DND-41 (cell line): ENCODE measurements around the gene PMEL.

Source experiments
- ATAC-seq: fragments of 200-7000 bp; cut with Tn5 transposase; 3 replicates; pipeline ENCODE4 v1.9.1; 2021; ENCODE audit warnings: low read depth; ENCODE audit not compliant: insufficient read depth
- DNase-seq: peaks from one replicate; pipeline ENCODE4 v3.0.0-alpha.2; 2020
- H2AFZ ChIP-seq: 2 replicates; pipeline ENCODE4 v1.6.0; 2012; ENCODE audit warnings: low read depth, low read length
- H3K27ac ChIP-seq: 2 replicates; pipeline ENCODE4 v1.5.1; 2012; ENCODE audit warnings: low read length, inconsistent platforms
- H3K27me3 ChIP-seq: fragments of 200-600 bp; sonication (generic); 2 replicates; pipeline ENCODE4 v1.6.0; 2012; ENCODE audit warnings: low read length, mild to moderate bottlenecking, inconsistent platforms; ENCODE audit not compliant: insufficient read depth, poor library complexity
- H3K36me3 ChIP-seq: 2 replicates; pipeline ENCODE4 v1.5.1; 2012; ENCODE audit warnings: low read length, inconsistent platforms; ENCODE audit not compliant: insufficient read depth
- H3K4me1 ChIP-seq: 2 replicates; pipeline ENCODE4 v1.5.1; 2012; ENCODE audit warnings: mild to moderate bottlenecking, low read length; ENCODE audit not compliant: insufficient read depth
- H3K4me2 ChIP-seq: 2 replicates; pipeline ENCODE4 v1.6.0; 2012; ENCODE audit warnings: mild to moderate bottlenecking, moderate library complexity, low read length, inconsistent platforms; ENCODE audit not compliant: insufficient read depth
- H3K4me3 ChIP-seq, 2 experiments: fragments of 200-600 bp in 1 of 2; shearing (Covaris generic) in 1 of 2; 2 replicates each; pipeline ENCODE4 v1.5.1; 2012 to 2016; ENCODE audit warnings: inconsistent platforms in 2 of 2, low read length in 2 of 2, mild to moderate bottlenecking in 2 of 2, low read depth in 1 of 2, moderate library complexity in 1 of 2
- H3K79me2 ChIP-seq: 2 replicates; pipeline ENCODE4 v1.6.0; 2012; ENCODE audit warnings: low read length, inconsistent platforms; ENCODE audit not compliant: insufficient read depth
- H3K9ac ChIP-seq: 2 replicates; pipeline ENCODE4 v1.6.0; 2012; ENCODE audit warnings: low read depth, mild to moderate bottlenecking, inconsistent platforms, low read length, moderate library complexity
- H3K9me3 ChIP-seq: 2 replicates; pipeline ENCODE4 v1.5.1; 2012; ENCODE audit warnings: low read length, moderate library complexity, mild to moderate bottlenecking, inconsistent platforms; ENCODE audit not compliant: insufficient read depth, severe bottlenecking
- H4K20me1 ChIP-seq: 2 replicates; pipeline ENCODE4 v1.6.0; 2012; ENCODE audit warnings: low read length; ENCODE audit not compliant: insufficient read depth
- EZH2 ChIP-seq: IDR thresholded peaks from 3 replicates; pipeline ENCODE4 v1.6.1; 2012; ENCODE audit warnings: borderline replicate concordance, low read depth, mild to moderate bottlenecking, moderate library complexity, low read length, inconsistent platforms; ENCODE audit not compliant: severe bottlenecking
- TF ChIP-seq, protein P1 (sequence below): IDR thresholded peaks from 2 replicates; pipeline ENCODE4 v1.5.1; 2012; ENCODE audit warnings: borderline replicate concordance, low read length, moderate library complexity, mild to moderate bottlenecking; ENCODE audit not compliant: poor library complexity, severe bottlenecking; ENCODE audit errors: extremely low read depth

PMEL gene

GRCh38 chr12:55974308-55974730 lies 8.5 kb upstream of the PMEL start:
- Histone ChIP-seq H3K36me3 (peaks cover 46% of the 10 kb centered on the region), H3K4me2 (peak overlapping the region; percentile 72), H3K4me3 (peak overlapping the region; percentile 86 to 93), H3K27ac (peak overlapping the region; percentile 78), H3K9me3 (no peaks in the 10 kb centered on the region), H4K20me1 (0 out of 2 replicates have a peak, but pooled peaks cover 2% of the 10 kb centered on the region), H3K79me2 (peaks cover 61% of the 10 kb centered on the region), H3K4me1 (peaks cover 57% of the 10 kb centered on the region), H2AFZ (peak overlapping the region; percentile 78), H3K9ac (peak overlapping the region; percentile 89), H3K27me3 (no peaks in the 10 kb centered on the region)
- TF ChIP-seq, protein P1, sequence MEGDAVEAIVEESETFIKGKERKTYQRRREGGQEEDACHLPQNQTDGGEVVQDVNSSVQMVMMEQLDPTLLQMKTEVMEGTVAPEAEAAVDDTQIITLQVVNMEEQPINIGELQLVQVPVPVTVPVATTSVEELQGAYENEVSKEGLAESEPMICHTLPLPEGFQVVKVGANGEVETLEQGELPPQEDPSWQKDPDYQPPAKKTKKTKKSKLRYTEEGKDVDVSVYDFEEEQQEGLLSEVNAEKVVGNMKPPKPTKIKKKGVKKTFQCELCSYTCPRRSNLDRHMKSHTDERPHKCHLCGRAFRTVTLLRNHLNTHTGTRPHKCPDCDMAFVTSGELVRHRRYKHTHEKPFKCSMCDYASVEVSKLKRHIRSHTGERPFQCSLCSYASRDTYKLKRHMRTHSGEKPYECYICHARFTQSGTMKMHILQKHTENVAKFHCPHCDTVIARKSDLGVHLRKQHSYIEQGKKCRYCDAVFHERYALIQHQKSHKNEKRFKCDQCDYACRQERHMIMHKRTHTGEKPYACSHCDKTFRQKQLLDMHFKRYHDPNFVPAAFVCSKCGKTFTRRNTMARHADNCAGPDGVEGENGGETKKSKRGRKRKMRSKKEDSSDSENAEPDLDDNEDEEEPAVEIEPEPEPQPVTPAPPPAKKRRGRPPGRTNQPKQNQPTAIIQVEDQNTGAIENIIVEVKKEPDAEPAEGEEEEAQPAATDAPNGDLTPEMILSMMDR = no peak
- TF ChIP-seq EZH2 = no peak
- peak; percentile 52 for DNase-seq
- peak; percentile 17 for ATAC-seq

- TF ChIP-seq, protein P1 = no peak
- TF ChIP-seq EZH2 = no peak
- H3K27ac ChIP-seq = peak within 1 kb of the TSS; percentile 78
- H4K20me1 ChIP-seq = 0 out of 2 replicates have a peak, but pooled peaks cover 2% of the 10 kb centered on the region
- H3K4me1 ChIP-seq = peaks cover 61% of the 10 kb centered on the region
- peak within 1 kb of the TSS; percentile 72 for H3K4me2 ChIP-seq
- ATAC-seq (peak; percentile 91), DNase-seq (peak; percentile 100)
- peaks cover 63% of the 10 kb centered on the region for H3K79me2 ChIP-seq
- no peaks in the 10 kb centered on the region for H3K27me3 ChIP-seq
- peaks cover 48% of the 10 kb centered on the region for H3K36me3 ChIP-seq
- H2AFZ ChIP-seq = peak within 1 kb of the TSS; percentile 78
- no peaks in the 10 kb centered on the region for H3K9me3 ChIP-seq
- peak within 1 kb of the TSS; percentile 86 to 93 for H3K4me3 ChIP-seq
- peak within 1 kb of the TSS; percentile 89 for H3K9ac ChIP-seq
These were observed 7.9 kb upstream of the PMEL start, which contains the start of gene RAB5B for GRCh38 chr12:55973599-55974307. TSS of gene RAB5B (plus strand) at chr12:55974078. CDS start at chr12:55986961, 12,883 bp downstream.

DNA sequence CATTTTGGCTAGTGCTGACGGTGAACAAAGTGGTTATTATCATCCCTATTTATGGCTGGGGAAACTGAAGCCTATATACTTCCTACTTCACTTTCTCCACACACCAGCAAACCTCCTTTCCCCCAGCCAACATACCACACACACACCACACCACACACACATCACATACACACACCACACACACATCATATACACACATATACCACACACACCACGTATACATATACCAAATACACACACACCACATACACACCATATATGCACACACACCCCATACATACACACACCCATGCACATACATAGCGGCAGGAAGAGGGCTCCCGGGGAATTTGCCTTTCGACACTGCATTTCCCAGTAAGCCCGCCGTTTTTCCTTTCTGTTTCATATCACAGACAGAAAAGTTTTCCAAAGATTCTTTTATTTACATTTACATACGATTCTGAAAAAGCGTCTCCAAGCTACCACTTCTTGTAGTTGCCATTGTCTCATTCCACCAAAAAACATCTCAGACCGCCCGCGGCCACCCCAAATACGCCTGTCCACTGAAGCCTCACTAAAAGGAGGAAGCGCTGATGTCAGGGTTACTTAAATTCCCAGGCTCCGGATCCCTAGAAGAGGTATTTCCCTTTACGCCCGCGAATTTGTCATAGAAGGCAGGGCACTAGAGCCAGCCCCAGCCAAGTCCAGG lies 7.2 kb upstream of the PMEL start:
- Histone ChIP-seq H3K4me2 (peak overlapping the region; percentile 66), H3K4me3 (peak overlapping the region; percentile 39 to 64; a peak in 3 of 4 replicates), H3K79me2 (peaks cover 65% of the 10 kb centered on the region), H3K4me1 (peaks cover 68% of the 10 kb centered on the region), H3K27me3 (no peaks in the 10 kb centered on the region), H3K36me3 (peaks cover 55% of the 10 kb centered on the region), H3K9ac (peak overlapping the region; percentile 59), H4K20me1 (0 out of 2 replicates have a peak, but pooled peaks cover 2% of the 10 kb centered on the region), H2AFZ (peak overlapping the region; percentile 71), H3K9me3 (no peaks in the 10 kb centered on the region), H3K27ac (peak overlapping the region; percentile 74)
- DNase-seq = no peak
- TF ChIP-seq EZH2 = no peak
- TF ChIP-seq, protein P1 = no peak
- no peak for ATAC-seq
